Endodermal cell (in vitro differentiated cells): ENCODE measurements around the gene PTPRC. TPM values are rescaled to one million over a fixed set of nuclear protein-coding genes. Genes with fewer than 3 reads are reported as not detected.

ENCODE experiments used
- DNase-seq: peaks from one replicate; pipeline ENCODE4 v3.0.0-alpha.2; 2017
- H3K27ac ChIP-seq: 2 replicates; pipeline ENCODE4 v1.5.1; 2013; ENCODE audit warnings: mild to moderate bottlenecking, low read depth, low read length, moderate library complexity
- H3K27me3 ChIP-seq: 2 replicates; pipeline ENCODE4 v1.6.1; 2013; ENCODE audit warnings: mild to moderate bottlenecking, low read length, moderate library complexity; ENCODE audit not compliant: insufficient read depth, control insufficient read depth, poor library complexity, severe bottlenecking
- H3K36me3 ChIP-seq: 2 replicates; pipeline ENCODE4 v1.7.0; 2013; ENCODE audit warnings: mild to moderate bottlenecking, low read length, moderate library complexity; ENCODE audit not compliant: control insufficient read depth, insufficient read depth
- H3K4me1 ChIP-seq: one replicate; pipeline ENCODE4 v1.7.0; 2013; ENCODE audit warnings: low read length; ENCODE audit not compliant: control insufficient read depth, insufficient read depth
- H3K4me3 ChIP-seq: 2 replicates; pipeline ENCODE4 v1.5.1; 2013; ENCODE audit warnings: mild to moderate bottlenecking, low read length, moderate library complexity
- H3K9ac ChIP-seq: 2 replicates; pipeline ENCODE4 v1.6.1; 2013; ENCODE audit warnings: mild to moderate bottlenecking, low read length, moderate library complexity; ENCODE audit not compliant: poor library complexity, severe bottlenecking; ENCODE audit errors: extremely low read depth
- H3K9me3 ChIP-seq: 2 replicates; pipeline ENCODE4 v1.6.1; 2013; ENCODE audit warnings: mild to moderate bottlenecking, low read length, moderate library complexity; ENCODE audit not compliant: control insufficient read depth
- H3K27ac Mint-ChIP-seq: 2 replicates; pipeline ENCODE4 v1.8.0; 2020; ENCODE audit warnings: mixed read lengths
- H3K27me3 Mint-ChIP-seq: 2 replicates; pipeline ENCODE4 v1.8.0; 2021; ENCODE audit warnings: mild to moderate bottlenecking, mixed read lengths; ENCODE audit not compliant: insufficient read depth
- H3K36me3 Mint-ChIP-seq: 2 replicates; pipeline ENCODE4 v1.8.0; 2020; ENCODE audit warnings: low read depth, mixed read lengths
- H3K4me1 Mint-ChIP-seq: 2 replicates; pipeline ENCODE4 v1.8.0; 2020; ENCODE audit warnings: mixed read lengths
- H3K4me3 Mint-ChIP-seq: 2 replicates; pipeline ENCODE4 v1.8.0; 2020; ENCODE audit warnings: mild to moderate bottlenecking, moderate library complexity, mixed read lengths
- H3K9me3 Mint-ChIP-seq: 2 replicates; pipeline ENCODE4 v1.8.0; 2020; ENCODE audit warnings: mild to moderate bottlenecking, mixed read lengths
- CTCF ChIP-seq: fragments of 200-600 bp; sonication (generic); conservative IDR thresholded peaks from 2 replicates; pipeline ENCODE4 v1.5.0; 2021; ENCODE audit warnings: antibody characterized with exemption, mild to moderate bottlenecking
- WGBS, 2 experiments: methylation state at CpG; one replicate each; pipeline versions ENCODE4 v1.1.5 to v1.1.7; 2013; ENCODE audit warnings: missing lambda C conversion rate in 2 of 2, mixed read lengths in 1 of 2; ENCODE audit not compliant: insufficient coverage in 1 of 2, insufficient read length in 1 of 2; 5-methylcytosine and 5-hydroxymethylcytosine counted together
- total RNA-seq, 2 donors: library from RNA; stranded (reverse); fragmentation: NEBNext Ultra II Directional in 1 of 2; extraction: Animal tissue kit (Norgen Biotek cat#: 25700) in 1 of 2; gene quantifications; 2 replicates in 1 of 2; 3 replicates in 1 of 2; pipeline ENCODE4 v1.2.1, GENCODE V29; 2021

PTPRC gene
- total RNA-seq, 2 donors from 2014 or later = 0.11 TPM; not detected in 1

DNA sequence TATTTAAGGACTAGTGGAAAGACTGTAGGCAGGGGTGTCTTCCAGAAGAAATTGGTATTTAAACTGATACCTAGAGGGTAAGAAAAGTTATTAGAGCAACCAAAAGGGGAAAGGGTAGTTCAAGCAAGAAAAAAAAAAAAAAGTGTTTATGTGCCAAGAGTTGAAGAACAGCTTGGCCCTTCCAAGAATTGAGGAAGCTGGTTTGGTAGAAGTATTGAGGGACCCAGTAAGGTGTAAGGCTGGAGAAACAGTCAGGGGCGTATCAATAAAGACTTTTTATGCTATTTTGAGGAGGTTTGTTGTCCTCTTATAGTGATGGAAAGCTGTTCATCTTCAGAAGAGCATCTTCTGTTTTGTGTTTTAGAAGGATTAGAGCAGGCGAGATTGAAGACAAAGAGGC, 108.3 kb downstream of the PTPRC start:
- H3K4me1 ChIP-seq = no peaks in the 10 kb centered on the region
- H3K9ac ChIP-seq = no peak overlapping the region
- Mint-ChIP-seq H3K27ac (no peak overlapping the region), H3K4me1 (no peaks in the 10 kb centered on the region), H3K9me3 (no peaks in the 10 kb centered on the region), H3K4me3 (no peak overlapping the region), H3K27me3 (no peaks in the 10 kb centered on the region), H3K36me3 (no peaks in the 10 kb centered on the region)
- WGBS, 2 experiments = 85 to 89% methylated on average over 2 of the region's 2 CpGs
- H3K4me3 ChIP-seq = no peak overlapping the region
- no peak overlapping the region for H3K27ac ChIP-seq
- DNase-seq = no peak
- TF ChIP-seq CTCF = no peak
- no peaks in the 10 kb centered on the region for H3K36me3 ChIP-seq
- H3K9me3 ChIP-seq = no peaks in the 10 kb centered on the region
- no peaks in the 10 kb centered on the region for H3K27me3 ChIP-seq

GRCh38 chr1:198749279-198749678, 110.4 kb downstream of the PTPRC start:
- no peaks in the 10 kb centered on the region for H3K9me3 Mint-ChIP-seq
- H3K9me3 ChIP-seq = no peaks in the 10 kb centered on the region
- no peaks in the 10 kb centered on the region for H3K4me1 Mint-ChIP-seq
- H3K27me3 Mint-ChIP-seq = no peaks in the 10 kb centered on the region
- no peak overlapping the region for H3K27ac Mint-ChIP-seq
- no peak overlapping the region for H3K4me3 ChIP-seq
- no peaks in the 10 kb centered on the region for H3K27me3 ChIP-seq
- no peak for DNase-seq
- H3K9ac ChIP-seq = no peak overlapping the region
- no peak overlapping the region for H3K4me3 Mint-ChIP-seq
- no peaks in the 10 kb centered on the region for H3K36me3 ChIP-seq
- no CpG with 5 or more reads among the region's 1 CpG for WGBS, 2 experiments
- H3K36me3 Mint-ChIP-seq = no peaks in the 10 kb centered on the region
- no peaks in the 10 kb centered on the region for H3K4me1 ChIP-seq
- TF ChIP-seq CTCF = no peak
- no peak overlapping the region for H3K27ac ChIP-seq

GRCh38 chr1:198750081-198750480, 111.2 kb downstream of the PTPRC start:
- H3K4me3 Mint-ChIP-seq = no peak overlapping the region
- H3K9me3 ChIP-seq = no peaks in the 10 kb centered on the region
- TF ChIP-seq CTCF = no peak
- no peaks in the 10 kb centered on the region for H3K27me3 Mint-ChIP-seq
- no peak overlapping the region for H3K27ac ChIP-seq
- DNase-seq = no peak
- H3K4me1 ChIP-seq = no peaks in the 10 kb centered on the region
- H3K27ac Mint-ChIP-seq = no peak overlapping the region
- H3K27me3 ChIP-seq = no peaks in the 10 kb centered on the region
- H3K36me3 ChIP-seq = no peaks in the 10 kb centered on the region
- no peaks in the 10 kb centered on the region for H3K36me3 Mint-ChIP-seq
- no peaks in the 10 kb centered on the region for H3K9me3 Mint-ChIP-seq
- H3K9ac ChIP-seq = no peak overlapping the region
- H3K4me1 Mint-ChIP-seq = no peaks in the 10 kb centered on the region
- no peak overlapping the region for H3K4me3 ChIP-seq
- WGBS, 2 experiments = 91 to 100% methylated on average over 1 of the region's 3 CpGs
